Ascending aorta (tissue), 2 donors: ENCODE measurements around the gene TRIML1. TPM values are rescaled to one million over a fixed set of nuclear protein-coding genes. Genes with fewer than 3 reads are reported as not detected.

Experiments used
- DNase-seq, 2 donors: peaks; one replicate each; pipeline ENCODE4 v3.0.0-alpha.2; 2019; ENCODE audit warnings: low spot score in 2 of 2
- H3K27ac ChIP-seq, 2 donors: fragments of 200-600 bp; sonication (generic); one replicate each; pipeline ENCODE4 v1.5.1; 2016 to 2017; ENCODE audit warnings: mild to moderate bottlenecking in 1 of 2
- H3K27me3 ChIP-seq: fragments of 200-600 bp; sonication (generic); one replicate; pipeline ENCODE4 v1.5.1; 2017
- H3K36me3 ChIP-seq, 2 donors: fragments of 200-600 bp; sonication (generic); one replicate each; pipeline ENCODE4 v1.5.1; 2016
- H3K4me1 ChIP-seq, 2 donors: fragments of 200-600 bp; sonication (generic); one replicate each; pipeline ENCODE4 v1.5.1; 2016 to 2017; ENCODE audit warnings: mild to moderate bottlenecking in 1 of 2
- H3K4me3 ChIP-seq, 2 donors: fragments of 200-600 bp; sonication (generic); one replicate each; pipeline ENCODE4 v1.5.1; 2016 to 2017; ENCODE audit warnings: mild to moderate bottlenecking in 1 of 2
- H3K9me3 ChIP-seq, 2 donors: fragments of 200-600 bp; sonication (generic); one replicate each; pipeline ENCODE4 v1.5.1; 2016
- intact Hi-C: fragments of 100-400 bp; cut with DNase I; formaldehyde crosslinking; loops from one replicate; pipeline ENCODE4 v1.15.1; 2023
- total RNA-seq: library from RNA; depleted of rRNA; stranded (reverse); fragments of >200 nt; gene quantifications from one replicate; pipeline ENCODE4 v1.1.0, GENCODE V29; 2016
- TF ChIP-seq, protein P1 (sequence below), 3 experiments: fragments of 200-600 bp in 2 of 3; fragments of 450-650 bp in 1 of 3; sonication (generic) in 2 of 3; IDR thresholded peaks; one replicate each; pipeline ENCODE4 v1.5.1; 2016 to 2019; ENCODE audit warnings: antibody characterized with exemption in 3 of 3, mild to moderate bottlenecking in 1 of 3, moderate library complexity in 1 of 3

Gene TRIML1
- not detected for total RNA-seq

DNA sequence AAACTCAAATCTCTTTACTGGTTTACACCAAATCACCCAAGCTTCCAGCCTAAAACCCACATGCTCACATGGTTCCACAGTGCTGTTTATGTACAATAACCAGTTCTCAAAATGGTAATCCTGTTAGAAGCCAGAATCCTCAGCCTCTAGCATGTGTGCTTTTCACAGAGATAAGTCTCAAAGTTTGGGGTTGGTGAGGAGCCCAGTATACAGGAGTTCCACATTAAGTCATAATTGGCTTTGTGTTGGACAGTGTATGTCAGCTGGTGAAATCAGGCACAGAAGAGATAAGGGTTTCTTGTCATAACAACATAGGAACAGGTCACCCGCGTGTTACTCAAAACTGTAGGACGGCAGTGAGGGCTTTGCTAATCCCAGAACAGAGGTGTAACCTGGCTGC lies at the start of gene TRIML1:
TSS of gene TRIML1 (plus strand) at position 301 of the 400 bp plus-strand sequence. CDS start 118 bp downstream, outside the sequence.
- TF ChIP-seq, protein P1, sequence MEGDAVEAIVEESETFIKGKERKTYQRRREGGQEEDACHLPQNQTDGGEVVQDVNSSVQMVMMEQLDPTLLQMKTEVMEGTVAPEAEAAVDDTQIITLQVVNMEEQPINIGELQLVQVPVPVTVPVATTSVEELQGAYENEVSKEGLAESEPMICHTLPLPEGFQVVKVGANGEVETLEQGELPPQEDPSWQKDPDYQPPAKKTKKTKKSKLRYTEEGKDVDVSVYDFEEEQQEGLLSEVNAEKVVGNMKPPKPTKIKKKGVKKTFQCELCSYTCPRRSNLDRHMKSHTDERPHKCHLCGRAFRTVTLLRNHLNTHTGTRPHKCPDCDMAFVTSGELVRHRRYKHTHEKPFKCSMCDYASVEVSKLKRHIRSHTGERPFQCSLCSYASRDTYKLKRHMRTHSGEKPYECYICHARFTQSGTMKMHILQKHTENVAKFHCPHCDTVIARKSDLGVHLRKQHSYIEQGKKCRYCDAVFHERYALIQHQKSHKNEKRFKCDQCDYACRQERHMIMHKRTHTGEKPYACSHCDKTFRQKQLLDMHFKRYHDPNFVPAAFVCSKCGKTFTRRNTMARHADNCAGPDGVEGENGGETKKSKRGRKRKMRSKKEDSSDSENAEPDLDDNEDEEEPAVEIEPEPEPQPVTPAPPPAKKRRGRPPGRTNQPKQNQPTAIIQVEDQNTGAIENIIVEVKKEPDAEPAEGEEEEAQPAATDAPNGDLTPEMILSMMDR (IDR thresholded peaks at IDR 0.05): no peak
- H3K9me3 ChIP-seq: no peaks in the 10 kb centered on the region

GRCh38 chr4:188092824-188093223 lies 46.4 kb upstream of the TRIML1 start:
- TF ChIP-seq, protein P1 (IDR thresholded peaks at IDR 0.05): no peak
- H3K9me3 ChIP-seq: no peaks in the 10 kb centered on the region
- H3K27me3 ChIP-seq: no peaks in the 10 kb centered on the region
- DNase-seq: no peak
- no peak overlapping the region for H3K27ac ChIP-seq
- no peaks in the 10 kb centered on the region for H3K4me1 ChIP-seq
- intact Hi-C loops: no loop called here
- no peaks in the 10 kb centered on the region for H3K36me3 ChIP-seq
- H3K4me3 ChIP-seq: no peak overlapping the region

More for the DNA sequence above, at the start of gene TRIML1:
- H3K4me1 ChIP-seq: no peaks in the 10 kb centered on the region
- H3K27me3 ChIP-seq: no peaks in the 10 kb centered on the region
- H3K4me3 ChIP-seq: no peak within 1 kb of the TSS
- H3K36me3 ChIP-seq: no peaks in the 10 kb centered on the region
- no peak for DNase-seq
- no peak within 1 kb of the TSS for H3K27ac ChIP-seq
- intact Hi-C loops: no loop called here

DNA sequence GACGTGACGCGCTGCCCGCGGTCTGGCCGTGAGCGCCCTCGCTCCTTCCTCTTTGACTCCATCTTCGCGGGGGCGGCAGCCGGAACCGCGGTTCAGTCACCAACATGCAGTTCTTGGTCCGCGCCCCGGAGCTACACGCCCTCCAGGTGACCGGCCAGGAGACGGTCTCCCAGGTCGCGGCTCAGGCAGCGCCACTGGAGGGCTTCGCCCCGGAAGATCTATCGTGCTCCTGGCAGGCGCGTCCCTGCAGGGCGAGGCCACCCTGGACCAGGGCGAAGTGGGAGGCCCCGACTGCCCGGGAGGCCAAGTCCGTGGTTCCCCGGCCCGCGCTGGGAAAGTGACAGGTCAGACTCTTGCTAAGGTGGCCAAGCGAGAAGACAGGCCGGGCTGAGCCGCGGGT lies 32.8 kb upstream of the TRIML1 start:
- intact Hi-C loops: no loop called here
- DNase-seq: no peak
- TF ChIP-seq, protein P1 (IDR thresholded peaks at IDR 0.05): no peak
- Histone ChIP-seq H3K27me3 (no peaks in the 10 kb centered on the region), H3K4me3 (no peak overlapping the region), H3K36me3 (no peaks in the 10 kb centered on the region), H3K27ac (no peak overlapping the region), H3K9me3 (no peaks in the 10 kb centered on the region), H3K4me1 (no peaks in the 10 kb centered on the region)

DNA sequence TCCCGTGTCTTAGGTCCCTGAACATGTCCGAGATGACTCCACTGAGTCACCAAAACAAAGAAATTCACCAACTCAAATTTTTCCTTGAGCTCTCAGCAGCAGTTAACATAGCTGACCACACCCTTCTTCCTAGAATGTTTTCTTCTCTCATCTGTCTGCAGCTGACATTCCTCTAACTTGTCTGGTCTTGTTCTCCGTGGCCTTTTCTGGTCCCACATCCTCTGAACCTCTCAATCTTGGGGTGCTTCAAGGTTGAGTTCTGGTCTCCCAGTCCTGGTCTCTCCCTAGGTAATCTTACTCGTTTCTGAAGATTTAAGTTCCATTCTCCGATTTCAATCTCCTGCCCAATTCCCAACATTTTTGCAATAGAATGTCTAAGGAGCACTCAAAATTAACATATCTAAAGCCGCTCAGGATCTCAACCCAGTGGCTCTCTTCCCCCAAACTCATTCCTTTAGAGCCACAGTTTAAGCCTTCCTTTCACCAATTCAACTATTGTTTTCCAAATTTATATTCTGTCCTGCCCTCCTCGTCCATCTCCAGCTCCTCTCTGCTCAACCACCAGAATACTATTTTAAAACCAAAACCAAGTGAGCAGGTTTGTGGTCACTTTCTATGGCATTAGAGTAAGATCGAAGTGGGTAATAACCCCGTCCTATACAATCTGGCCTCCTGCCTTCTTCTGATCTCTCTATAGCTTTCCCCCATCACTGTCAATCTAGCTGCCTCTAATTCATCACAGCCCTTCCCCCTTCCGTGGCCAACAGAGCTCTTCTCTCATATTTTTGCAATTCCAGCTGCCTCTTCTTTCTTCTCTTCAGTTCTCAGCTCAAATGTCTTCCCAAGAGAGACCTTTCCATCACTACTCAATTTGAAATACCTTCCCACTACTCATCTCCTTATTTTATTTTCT lies 31.1 kb upstream of the TRIML1 start:
- no peak overlapping the region for H3K4me3 ChIP-seq
- TF ChIP-seq, protein P1 (IDR thresholded peaks at IDR 0.05): no peak
- no peaks in the 10 kb centered on the region for H3K4me1 ChIP-seq
- no peaks in the 10 kb centered on the region for H3K9me3 ChIP-seq
- intact Hi-C loops: no loop called here
- no peak for DNase-seq
- H3K27ac ChIP-seq: no peak overlapping the region
- no peaks in the 10 kb centered on the region for H3K36me3 ChIP-seq
- no peaks in the 10 kb centered on the region for H3K27me3 ChIP-seq

DNA sequence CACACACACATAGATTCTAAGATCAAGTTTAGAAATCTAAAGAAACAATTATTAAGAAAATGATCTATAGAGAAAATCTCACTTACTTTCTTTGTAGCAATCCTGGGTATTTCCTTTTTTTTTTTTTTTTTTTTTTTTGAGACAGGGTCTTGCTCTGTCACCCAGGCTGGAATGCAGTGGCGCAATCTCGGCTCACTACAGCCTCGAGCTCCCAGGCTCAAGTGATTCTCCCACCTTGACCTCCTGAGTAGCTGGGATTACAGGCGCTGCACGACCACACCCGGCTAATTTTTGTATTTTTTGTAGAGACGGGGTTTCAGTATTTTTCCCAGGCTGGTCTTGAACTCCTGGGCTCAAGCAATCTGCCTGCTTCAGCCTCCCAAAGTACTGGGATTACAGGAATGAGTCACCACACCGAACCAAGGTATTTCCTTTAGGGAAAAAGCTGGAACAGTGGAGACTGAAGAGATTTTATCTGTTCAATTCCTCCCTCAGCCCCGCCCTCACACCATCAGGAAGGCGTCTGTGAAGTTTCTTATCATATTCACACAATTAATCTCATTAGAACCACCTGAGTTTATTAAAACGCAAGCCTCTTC lies 30.0 kb upstream of the TRIML1 start, which contains the start of gene TRIML2:
TSS of gene TRIML2 (minus strand) at position 447 of the 599 bp plus-strand sequence. CDS start 4,235 bp downstream, outside the sequence.
- Histone ChIP-seq H3K4me1 (no peaks in the 10 kb centered on the region), H3K27me3 (no peaks in the 10 kb centered on the region), H3K9me3 (no peaks in the 10 kb centered on the region), H3K4me3 (no peak within 1 kb of the TSS), H3K36me3 (no peaks in the 10 kb centered on the region), H3K27ac (no peak within 1 kb of the TSS)
- TF ChIP-seq, protein P1 (IDR thresholded peaks at IDR 0.05): no peak
- DNase-seq: no peak
- intact Hi-C loops: no loop called here
